CD4-positive, alpha-beta T cell treated with Interleukin-15 for 4 hours (primary cell): ENCODE measurements around the gene IL1RAPL2.
"Not testable (repeated sequence)": the region's sequence is repeated elsewhere in the genome, so short reads cannot be mapped to it uniquely, and the experiment has no call there.

Source experiments
- DNase-seq: peaks from one replicate; pipeline ENCODE4 v3.0.0-alpha.2; 2020; ENCODE audit warnings: low spot score

The IL1RAPL2 gene

DNA sequence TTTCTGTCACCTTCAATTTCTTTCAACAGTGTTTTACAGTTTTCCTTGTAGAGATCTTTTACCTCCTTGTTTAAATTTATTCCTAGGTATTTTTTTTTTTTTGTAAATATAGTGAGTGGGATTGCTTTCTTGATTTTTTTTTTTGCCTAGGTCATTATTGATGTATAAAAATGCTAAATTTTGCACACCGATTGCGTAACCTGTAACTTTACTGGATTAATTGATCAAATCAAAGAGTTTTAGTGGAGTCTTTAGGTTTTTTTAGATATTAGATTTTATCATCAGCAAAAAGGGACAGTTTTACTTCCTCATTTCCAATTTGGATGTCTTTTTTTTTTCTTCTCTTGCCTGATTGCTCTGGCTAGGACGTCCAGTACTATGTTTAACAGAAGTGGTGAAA is 613.6 kb downstream of the IL1RAPL2 start:
- DNase-seq = no peak

DNA sequence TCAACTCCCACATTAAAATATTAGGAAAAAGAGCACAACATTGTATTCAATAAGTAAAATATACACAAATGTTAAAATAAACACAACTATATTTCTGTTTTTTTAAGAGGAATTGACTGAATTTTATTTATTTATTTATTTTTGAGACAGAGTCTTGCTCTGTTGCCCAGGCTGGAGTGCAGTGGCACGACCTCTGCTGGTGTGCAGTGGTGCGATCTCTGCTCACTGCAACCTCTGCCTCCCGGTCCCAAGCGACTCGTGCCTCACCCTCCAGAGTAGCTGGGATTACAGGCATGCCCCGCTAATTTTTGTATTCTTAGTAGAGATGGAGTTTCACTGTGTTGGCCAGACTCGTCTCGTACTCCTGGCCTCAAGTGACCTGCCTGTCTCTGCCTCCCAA is 623.1 kb downstream of the IL1RAPL2 start:
- no peak for DNase-seq

DNA sequence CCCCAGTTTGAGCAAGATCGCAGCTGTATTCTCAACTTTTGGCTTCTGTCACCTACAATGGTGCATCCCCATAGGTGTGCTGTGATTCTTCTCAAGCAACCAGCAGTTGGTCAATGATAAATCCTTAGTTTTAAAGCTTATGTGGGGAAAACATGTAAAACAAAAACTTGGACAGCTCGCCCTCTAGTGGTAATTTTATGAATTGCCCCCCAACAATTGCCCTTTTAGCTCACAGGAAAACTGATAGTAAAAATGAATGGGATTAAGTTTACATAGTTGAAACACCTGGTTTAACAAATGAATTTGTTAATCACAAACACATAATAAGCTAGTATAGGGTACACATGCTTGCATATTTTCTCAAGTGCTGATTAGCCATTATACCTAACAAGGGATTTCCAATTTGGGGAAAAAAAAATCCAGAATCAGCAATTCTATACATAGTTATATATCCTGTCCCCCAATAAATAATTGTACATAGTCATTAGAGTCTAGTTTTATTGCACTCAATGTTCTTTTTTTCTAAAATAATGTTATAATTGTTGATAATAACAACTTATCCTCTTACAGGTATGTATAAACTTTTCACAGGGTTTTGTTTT is 624.4 kb downstream of the IL1RAPL2 start:
- peak; percentile 2 for DNase-seq

DNA sequence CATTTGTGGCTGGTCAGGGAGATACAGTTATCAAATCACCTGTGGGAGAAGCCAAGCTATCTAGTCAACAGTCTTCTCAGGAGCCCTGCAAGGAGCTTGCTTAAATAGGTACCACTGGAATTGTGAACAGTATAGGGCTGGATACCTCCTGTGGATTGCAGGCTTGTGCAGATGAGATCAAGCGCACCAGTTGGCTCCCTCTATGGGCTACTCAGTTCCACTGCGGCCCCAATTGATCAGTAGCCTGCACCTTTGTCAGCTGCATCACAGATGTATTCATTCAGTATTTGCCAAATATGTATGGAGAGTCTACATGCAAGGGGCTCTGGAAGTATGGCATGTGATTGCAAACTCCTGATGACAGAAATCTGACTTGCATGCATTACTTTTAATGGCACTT is 625.9 kb downstream of the IL1RAPL2 start:
- DNase-seq = no peak

DNA sequence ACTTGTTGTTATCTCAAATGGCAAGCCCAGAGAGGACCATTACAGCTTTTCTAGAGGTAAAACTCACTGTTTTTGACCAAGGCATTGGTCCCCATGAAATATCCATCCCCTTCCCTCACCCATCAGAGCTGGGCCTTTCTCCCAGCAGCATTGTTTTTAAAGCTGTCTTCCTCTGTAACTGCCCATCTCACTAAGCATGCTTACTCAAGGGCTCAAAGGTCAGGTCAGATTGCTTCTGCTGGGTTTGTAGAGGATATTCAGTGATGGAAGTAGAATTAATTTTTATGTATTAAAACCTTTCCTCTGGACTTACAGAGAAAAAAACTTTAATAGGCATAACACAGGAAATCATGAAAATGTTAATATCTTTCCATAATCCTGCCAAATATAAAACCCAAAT is 643.4 kb downstream of the IL1RAPL2 start:
- no peak for DNase-seq

DNA sequence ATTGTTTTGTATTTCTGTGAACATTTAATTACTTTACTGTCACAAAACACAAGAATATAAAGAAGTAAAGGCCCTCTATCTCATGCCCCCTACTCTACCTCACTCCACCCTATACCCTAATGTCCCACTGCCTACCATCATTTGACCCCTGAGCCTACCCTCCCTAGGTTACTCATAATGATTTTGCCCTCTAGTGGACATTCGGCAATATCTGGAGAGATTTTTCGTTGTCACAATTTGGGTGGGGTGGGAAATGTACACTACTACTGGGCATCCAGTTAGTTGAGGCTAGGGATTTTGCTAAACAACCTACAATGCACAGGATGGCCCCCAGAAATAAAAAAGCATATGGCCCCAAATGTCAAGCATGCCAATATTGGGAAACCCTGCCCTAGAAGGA is 644.3 kb downstream of the IL1RAPL2 start:
- DNase-seq = no peak

DNA sequence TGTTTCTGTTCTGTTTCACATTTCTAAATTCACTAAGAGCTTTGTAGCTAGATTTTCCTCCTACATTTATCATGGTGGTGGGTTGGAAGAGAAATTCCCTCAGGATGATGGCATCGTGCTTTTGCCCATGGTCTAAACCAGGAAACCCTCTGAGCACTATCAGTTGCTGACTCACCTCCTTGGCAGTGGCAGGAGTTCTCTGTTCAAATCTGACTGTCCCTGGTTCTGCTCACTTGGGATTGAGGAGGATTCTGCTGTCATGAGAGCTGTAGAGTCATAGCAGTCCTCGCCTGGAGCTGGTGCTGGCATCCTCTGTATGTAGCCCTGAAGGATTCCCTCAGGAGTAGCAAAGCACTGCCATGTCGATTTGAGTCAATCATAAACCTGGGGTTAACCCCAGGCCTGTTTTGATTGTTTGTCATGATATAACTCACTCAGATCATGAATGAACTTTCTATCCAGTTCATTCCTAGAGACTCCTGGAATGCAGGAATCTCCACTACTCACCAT is 645.1 kb downstream of the IL1RAPL2 start:
- no peak for DNase-seq

DNA sequence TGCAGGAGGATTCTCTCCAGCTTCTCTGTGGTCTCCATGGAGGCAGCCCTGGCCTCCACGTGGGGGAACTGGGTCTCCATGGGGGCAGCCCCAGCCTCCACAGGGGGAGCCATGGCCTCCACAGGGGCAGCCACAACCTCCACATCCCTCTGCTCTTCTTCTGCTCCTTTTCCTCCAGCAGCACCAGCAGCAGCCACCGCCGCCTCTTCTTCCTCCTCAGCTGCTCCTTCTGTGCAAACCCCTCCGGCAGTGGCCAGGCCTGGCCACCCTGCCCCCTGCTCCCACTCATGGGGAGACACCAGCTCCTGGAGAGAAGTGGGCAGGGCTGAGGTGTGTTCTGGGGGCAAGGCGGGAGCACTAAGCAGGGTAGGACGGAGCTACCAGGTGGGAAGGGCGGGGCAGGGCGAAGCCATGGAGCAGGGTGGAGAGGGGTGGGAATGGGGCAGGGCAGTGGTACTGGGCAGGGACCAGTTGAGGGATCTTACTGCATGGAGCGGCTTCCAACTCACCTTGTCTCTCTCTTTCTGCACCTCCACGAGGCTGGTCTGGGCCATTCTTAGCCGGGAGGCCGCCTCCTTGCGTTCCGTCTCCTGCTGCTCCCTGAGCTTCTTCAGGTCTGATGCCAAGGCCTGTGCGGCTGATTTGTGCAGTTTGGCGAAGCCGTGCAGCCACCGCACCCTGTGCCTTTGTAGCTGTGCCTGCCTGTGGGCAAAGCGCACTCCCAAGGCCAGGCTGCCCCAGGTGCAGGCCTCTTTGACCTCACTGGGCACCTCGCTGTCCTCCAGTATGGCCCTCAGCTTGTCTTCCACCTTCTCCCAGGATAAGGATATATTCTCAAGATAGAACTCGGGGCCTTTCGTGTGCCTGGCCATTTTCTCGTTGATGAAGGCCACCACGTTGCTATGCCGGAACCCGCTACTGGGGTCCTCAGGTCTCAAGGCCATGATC is 653.7 kb downstream of the IL1RAPL2 start:
- no peak for DNase-seq

DNA sequence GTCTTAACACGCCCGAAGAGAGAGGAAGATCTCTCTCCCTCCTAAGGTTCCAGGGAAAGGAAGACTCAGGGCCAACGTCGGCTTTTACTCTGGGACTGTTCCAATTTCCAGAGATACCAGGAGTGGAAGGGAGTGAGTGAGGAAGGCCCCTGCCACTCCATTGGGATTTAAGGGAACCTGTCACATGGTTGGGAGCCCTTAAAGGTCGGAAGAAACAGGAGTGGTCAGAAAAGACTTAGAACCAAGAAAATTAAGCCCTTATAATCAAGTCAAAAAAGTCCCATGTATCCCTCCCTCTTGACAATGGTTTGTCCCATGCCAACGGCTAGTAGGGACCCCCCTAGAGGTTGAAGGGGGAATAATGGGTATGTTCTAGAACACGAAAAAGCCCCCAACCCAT is 654.6 kb downstream of the IL1RAPL2 start, which contains the start of gene TEX13A:
Gene TEX13A, minus strand, starts transcription at position 59 of the 400 bp plus-strand sequence. CDS start 297 bp downstream, outside the sequence.
- no peak for DNase-seq

DNA sequence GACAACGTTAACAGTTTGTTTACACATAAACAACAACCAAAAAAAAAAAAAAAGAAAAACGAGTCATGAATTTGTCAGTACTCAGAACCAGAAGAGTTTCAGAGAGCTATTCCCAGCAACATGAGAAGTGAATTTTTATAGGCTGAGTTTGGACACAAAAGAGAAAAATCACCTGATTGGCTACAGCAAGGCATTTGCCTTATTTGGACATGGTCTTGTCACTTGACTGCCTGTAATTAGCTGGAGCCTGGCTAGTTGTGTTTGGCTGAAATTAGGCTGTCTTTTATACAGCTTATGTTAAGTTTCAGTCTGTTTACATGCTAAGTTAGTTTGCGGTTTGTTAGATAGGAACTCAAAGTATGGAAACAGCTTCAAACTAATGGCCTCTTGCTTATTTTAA is 655.4 kb downstream of the IL1RAPL2 start:
- no peak for DNase-seq

DNA sequence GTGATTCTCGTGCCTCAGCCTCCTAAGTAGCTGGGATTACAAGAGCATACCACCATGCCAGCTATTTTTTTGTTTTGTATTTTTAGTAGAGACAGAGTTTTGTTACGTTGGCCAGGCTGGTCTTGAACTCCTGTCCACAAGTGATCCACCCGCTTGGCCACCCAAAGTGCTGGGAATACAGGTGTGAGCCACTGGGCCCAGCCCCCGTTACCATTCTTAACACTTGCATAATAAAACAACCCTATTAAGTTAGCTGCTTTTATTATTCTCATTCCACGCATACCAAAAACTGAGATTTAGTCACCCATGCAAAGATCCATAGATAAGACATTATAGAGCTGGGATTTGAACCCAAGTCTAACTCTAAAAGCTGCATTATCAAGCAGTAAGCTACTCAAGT is 660.5 kb downstream of the IL1RAPL2 start:
- no peak for DNase-seq

DNA sequence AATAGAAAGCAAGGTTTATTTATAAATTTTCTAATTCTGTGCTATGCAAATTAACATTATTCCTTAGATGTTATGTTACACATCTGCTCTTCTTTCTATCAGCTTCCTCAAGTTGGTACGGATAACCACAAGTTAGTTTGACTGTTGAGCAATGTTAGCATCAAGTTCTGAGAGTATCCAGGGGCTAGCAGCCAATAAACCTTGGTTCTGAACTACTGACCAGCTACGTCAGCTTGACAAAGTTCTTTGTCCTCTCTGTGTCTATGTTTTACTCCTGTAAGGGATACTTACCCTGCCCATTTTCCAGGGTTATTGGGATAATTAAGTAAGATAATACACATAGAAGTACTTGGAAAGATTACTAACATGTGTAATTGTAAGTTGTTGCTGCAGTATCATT is 662.6 kb downstream of the IL1RAPL2 start:
- no peak for DNase-seq

DNA sequence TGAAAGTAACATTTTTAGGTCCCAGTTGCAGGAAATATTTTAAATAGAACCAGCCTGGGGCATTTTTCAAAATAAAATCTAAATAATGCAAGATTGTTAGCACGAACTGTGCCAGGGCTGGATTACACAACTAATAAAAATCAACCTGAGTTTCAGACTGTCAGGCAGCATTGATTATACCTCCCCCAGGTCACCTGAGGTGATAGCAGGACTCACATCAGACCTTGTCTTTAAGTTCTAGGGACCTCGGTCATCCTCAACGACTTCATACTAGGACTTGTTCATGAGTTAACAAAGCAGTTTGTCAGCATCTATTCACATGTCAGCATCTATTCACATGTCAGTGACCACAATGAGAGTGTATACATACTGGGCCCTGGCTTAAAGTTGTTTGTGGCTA is 663.1 kb downstream of the IL1RAPL2 start:
- no peak for DNase-seq

DNA sequence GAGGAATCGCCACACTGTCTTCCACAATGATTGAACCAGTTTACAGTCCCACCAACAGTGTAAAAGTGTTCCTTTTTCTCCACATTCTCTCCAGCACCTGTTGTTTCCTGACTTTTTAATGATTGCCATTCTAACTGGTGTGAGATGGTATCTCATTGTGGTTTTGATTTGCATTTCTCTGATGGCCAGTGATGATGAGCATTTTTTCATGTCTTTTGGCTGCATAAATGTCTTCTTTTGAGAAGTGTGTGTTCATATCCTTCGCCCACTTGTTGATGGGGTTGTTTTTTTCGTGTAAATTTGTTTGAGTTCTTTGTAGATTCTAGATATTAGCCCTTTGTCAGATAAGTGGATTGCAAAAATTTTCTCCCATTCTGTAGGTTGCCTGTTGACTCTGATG is 671.4 kb downstream of the IL1RAPL2 start:
- not testable (repeated sequence) for DNase-seq

DNA sequence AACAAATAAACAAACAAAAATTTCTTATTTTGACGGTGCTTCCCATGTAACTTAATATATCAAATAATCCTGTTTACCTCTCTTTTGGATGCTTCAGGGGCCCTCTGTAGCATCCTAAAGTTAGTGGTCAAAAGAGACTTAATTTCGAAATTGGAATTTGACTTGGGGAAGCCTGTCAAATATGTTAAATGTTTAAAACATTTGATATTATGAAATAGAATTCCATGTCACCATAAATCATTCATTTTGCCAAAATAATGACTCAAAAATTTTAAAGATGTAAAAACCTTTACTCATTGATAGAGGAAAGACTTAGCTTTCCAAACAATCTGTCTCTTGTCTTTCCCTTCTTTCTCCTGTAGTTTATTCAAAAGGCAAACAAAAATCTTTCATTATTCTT is 675.1 kb downstream of the IL1RAPL2 start:
- no peak for DNase-seq

DNA sequence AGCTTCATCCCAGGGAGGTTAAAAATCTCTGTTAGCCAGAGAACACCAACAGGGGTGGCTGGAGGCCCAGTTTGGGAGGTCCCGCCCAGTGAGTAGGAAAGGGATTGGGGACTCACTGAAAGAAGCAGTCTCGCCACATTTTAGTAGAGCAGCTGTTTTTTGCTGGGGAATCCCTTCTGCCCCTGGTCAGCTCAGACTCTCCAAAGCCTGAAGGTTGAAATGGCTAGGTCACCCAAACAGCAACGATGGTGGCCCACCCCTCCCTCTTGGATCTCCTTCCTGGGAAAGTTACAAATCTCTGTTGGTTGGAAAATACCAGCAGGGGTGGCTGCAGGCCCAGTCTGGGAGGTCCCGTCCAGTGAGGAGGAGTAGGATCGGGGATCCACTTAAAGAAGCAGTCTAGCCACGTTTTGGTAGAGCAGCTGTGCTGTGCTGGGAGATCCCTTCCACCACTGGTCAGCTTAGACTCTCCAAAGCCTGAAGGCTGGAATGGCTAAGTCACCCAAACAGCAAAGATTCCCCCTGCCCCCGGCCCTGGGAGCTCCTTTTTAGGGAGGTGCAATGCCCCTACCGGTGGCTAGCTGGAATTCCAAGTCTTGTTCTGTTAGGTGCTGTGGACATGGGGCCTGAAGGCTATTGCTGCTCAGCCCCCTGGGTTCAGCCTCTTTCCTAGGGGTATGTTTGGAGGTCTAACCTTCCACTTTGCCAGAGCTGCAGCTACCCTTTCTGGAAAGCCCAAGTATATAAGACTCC is 694.5 kb downstream of the IL1RAPL2 start:
- DNase-seq = no peak

DNA sequence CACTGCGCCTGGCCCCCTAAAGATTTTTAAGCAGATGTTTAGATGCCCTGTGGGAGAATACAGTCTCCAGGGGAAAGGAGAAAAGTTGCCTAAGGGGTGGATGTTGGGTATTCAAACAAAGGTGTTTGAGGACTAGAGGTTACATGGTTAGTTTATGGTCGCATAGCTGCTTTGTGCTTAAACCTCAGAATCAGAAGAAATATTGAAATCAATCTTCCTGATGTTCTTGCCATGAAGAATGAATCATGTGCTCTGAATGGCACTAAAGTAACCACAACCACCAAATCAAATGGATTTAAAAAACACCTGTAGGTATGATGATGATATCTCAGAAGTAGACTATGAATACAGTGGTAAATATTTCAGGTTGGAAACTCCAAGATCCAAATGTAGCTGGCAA is 697.2 kb downstream of the IL1RAPL2 start:
- DNase-seq = no peak

DNA sequence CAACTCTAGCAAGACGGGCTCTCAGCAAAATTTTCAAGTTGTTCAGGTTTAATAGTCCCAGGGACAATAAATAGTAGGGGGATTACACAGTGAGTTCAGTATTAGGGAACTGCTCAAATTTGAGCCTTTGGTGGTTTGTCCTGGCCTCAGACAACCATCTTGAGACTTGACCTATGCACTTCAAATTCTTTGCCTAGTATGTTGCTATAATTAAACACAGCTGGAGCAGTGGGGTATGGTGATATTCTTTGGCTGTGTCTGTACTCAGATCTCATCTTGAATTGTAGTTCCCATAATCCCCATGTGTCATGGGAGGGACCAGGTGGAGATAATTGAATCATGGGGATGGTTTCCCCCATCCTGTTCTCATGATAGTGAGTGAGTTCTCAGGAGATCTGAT is 697.8 kb downstream of the IL1RAPL2 start:
- DNase-seq = no peak

DNA sequence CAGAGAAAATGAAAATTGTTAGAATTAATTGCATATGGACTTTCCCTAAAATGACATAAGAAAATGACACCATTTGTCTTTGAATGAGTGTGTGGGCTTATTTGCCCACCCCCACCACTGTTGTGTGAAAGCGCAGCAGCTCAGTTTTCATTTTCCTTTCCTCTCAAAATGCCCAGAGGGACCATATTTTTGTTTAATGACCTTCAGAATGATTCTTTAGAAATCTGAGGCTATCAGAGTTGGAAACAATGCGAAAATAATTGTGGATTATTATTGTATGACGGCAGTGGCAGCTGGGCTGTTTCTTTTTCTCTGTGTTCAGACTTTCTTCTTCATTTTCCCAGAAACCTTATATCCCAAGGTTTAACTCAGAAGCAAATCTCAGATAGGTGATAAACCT is 699.1 kb downstream of the IL1RAPL2 start:
- DNase-seq = no peak

DNA sequence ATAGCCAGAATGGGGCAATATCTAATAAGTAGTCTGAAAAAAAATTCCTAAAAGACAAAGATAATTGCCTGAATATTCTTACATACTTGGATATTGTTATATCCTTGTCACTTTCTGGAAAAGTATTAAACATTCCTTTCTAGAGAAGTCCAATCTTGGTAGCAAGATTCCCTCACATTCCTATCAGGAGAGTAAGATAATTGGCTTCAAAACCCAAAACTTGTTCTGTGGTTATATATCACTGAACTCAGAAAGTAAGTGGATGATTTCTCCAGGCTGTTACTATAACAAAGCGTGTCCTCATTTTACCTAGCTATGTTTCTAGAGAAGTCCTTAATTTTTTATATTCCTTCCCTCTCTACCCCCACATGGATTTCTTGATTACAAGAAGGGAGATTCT is 700.5 kb downstream of the IL1RAPL2 start:
- DNase-seq = no peak

DNA sequence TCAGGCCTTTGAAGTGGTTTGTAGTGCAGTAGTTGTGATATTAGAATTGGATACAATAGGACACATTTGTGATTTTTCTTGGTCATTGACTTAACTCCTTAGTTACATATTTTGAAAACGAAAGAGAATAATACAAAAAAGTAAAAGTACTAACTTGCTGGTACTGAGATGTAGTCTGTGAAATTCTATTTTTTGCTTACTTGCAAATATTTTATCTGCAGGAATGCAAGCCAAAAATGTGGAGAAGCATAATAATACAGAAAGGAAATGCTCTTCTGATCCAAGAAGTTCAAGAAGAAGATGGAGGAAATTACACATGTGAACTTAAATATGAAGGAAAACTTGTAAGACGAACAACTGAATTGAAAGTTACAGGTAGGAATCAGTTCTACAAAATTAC is 701.2 kb downstream of the IL1RAPL2 start:
- no peak for DNase-seq

DNA sequence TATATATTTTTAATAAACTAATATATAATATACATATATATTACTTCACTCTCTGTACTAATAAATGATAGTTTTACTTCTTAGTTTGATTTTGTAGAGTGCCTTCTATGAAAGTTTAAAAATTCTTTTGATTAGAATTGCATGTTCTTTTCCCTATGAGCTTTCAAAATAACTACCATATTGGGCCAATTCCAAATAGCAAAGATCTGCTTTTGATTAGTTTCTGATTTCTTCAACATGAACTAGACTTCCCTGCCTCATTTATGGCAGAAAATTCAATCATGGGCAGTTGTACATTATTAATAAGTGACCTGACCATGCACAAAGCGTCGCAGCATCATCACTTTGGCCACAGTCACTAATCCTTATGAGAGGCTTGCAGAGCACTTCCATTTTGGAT is 703.4 kb downstream of the IL1RAPL2 start:
- no peak for DNase-seq

DNA sequence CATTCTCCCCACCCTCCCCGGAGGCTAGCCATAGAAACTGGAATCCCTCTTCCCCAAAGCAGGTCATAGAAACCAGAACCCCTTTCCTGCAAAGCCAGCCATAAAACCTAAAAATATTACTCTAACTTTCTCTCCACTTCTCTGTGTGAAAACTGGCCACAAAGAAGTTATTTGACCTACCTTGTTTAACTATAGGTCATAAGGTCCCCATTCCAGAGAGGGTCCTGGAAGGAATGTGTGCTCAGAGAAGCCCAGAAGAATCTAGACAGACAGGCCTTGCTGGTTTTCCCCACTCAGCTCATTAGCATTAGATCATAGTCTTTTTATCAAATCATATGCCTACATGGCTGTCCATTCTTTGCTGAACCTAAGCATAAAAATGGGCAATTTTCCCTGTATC is 707.3 kb downstream of the IL1RAPL2 start:
- DNase-seq = no peak
